HPDE6-E6E7 (cell line): ENCODE data around the gene PBX3.

Experiments
- DNase-seq: peaks from one replicate; pipeline ENCODE4 v3.0.0; 2011; ENCODE audit warnings: missing footprints; ENCODE audit errors: extremely low spot score

The PBX3 gene

GRCh38 chr9:125906893-125907292 is 159.7 kb downstream of the PBX3 start:
- DNase-seq, result no peak

- no peak for DNase-seq
These were observed 161.0 kb downstream of the PBX3 start for GRCh38 chr9:125908136-125908535.

GRCh38 chr9:125908966-125909365 is 161.8 kb downstream of the PBX3 start:
- DNase-seq, result no peak

GRCh38 chr9:125909459-125909858 is 162.3 kb downstream of the PBX3 start:
- no peak for DNase-seq

GRCh38 chr9:125910286-125910685 is 163.1 kb downstream of the PBX3 start:
- no peak for DNase-seq

- DNase-seq, result no peak
These were observed 164.9 kb downstream of the PBX3 start for GRCh38 chr9:125911861-125912644.

GRCh38 chr9:125912667-125913066 is 165.5 kb downstream of the PBX3 start:
- DNase-seq, result no peak

- no peak for DNase-seq
These were observed 166.4 kb downstream of the PBX3 start for GRCh38 chr9:125913551-125913950.

- DNase-seq, result no peak
These were observed 167.2 kb downstream of the PBX3 start for GRCh38 chr9:125914411-125914810.

GRCh38 chr9:125915606-125916005 is 168.4 kb downstream of the PBX3 start:
- no peak for DNase-seq

GRCh38 chr9:125919565-125919964 is 172.4 kb downstream of the PBX3 start:
- no peak for DNase-seq

GRCh38 chr9:125920402-125920801 is 173.2 kb downstream of the PBX3 start:
- DNase-seq, result no peak

- DNase-seq, result no peak
These were observed 175.7 kb downstream of the PBX3 start for GRCh38 chr9:125922854-125923253.

- DNase-seq, result no peak
These were observed 177.2 kb downstream of the PBX3 start for GRCh38 chr9:125924351-125924750.

GRCh38 chr9:125926936-125927335 is 179.8 kb downstream of the PBX3 start:
- no peak for DNase-seq

GRCh38 chr9:125929846-125930245 is 182.7 kb downstream of the PBX3 start:
- DNase-seq, result no peak

GRCh38 chr9:125931211-125931610 is 184.0 kb downstream of the PBX3 start:
- no peak for DNase-seq

- peak; percentile 83 for DNase-seq
These were observed 184.8 kb downstream of the PBX3 start for GRCh38 chr9:125932012-125932411.

GRCh38 chr9:125932746-125933455 is 185.7 kb downstream of the PBX3 start:
- DNase-seq, result no peak

GRCh38 chr9:125942125-125942524 is 195.0 kb downstream of the PBX3 start:
- no peak for DNase-seq

GRCh38 chr9:125943831-125944230 is 196.7 kb downstream of the PBX3 start:
- no peak for DNase-seq

- DNase-seq, result no peak
These were observed 199.2 kb downstream of the PBX3 start for GRCh38 chr9:125946397-125946796.

- DNase-seq, result no peak
These were observed 201.9 kb downstream of the PBX3 start for GRCh38 chr9:125948887-125949596.
